OCI-LY3 (cell line): Measurements from ENCODE around the gene TICAM1.
"Not testable (repeated sequence)": the region's sequence is repeated elsewhere in the genome, so short reads cannot be mapped to it uniquely, and the experiment has no call there.

Experiments used
- H2AFZ ChIP-seq: fragments of 200-600, 300-600 bp; shearing (Covaris generic); 2 replicates; pipeline ENCODE4 v1.6.0; 2014; ENCODE audit warnings: antibody characterized with exemption, low read depth, low read length
- H3K27ac ChIP-seq: fragments of 200-600, 300-600 bp; sonication (generic); 2 replicates; pipeline ENCODE4 v1.5.1; 2014; ENCODE audit warnings: mild to moderate bottlenecking, low read length, moderate library complexity, mixed read lengths
- H3K27me3 ChIP-seq: fragments of 200-600, 300-600 bp; sonication (generic); 2 replicates; pipeline ENCODE4 v1.6.1; 2014; ENCODE audit warnings: low read depth, low read length, mixed read lengths
- H3K36me3 ChIP-seq: fragments of 200-600, 300-600 bp; sonication (generic); replicated peaks from 2 replicates; pipeline ENCODE3; 2014; ENCODE audit warnings: low read depth, low read length, mixed read lengths
- H3K4me1 ChIP-seq: fragments of 300-600, 200-600 bp; sonication (generic); 2 replicates; pipeline ENCODE4 v1.6.1; 2014; ENCODE audit warnings: low read length, mixed read lengths
- H3K4me2 ChIP-seq: fragments of 200-600, 300-600 bp; sonication (generic); 2 replicates; pipeline ENCODE4 v1.6.1; 2014; ENCODE audit warnings: low read length, mixed read lengths
- H3K4me3 ChIP-seq: fragments of 300-600, 200-600 bp; sonication (generic); 2 replicates; pipeline ENCODE4 v1.5.1; 2014; ENCODE audit warnings: antibody characterized with exemption, mild to moderate bottlenecking, low read length, moderate library complexity
- H3K79me2 ChIP-seq: fragments of 300-600, 200-600 bp; shearing (Covaris generic); 2 replicates; pipeline ENCODE4 v1.6.1; 2014; ENCODE audit warnings: mild to moderate bottlenecking, low read length, mixed read lengths
- H3K9ac ChIP-seq: fragments of 300-600, 200-600 bp; shearing (Covaris generic); 2 replicates; pipeline ENCODE4 v1.6.0; 2014; ENCODE audit warnings: mild to moderate bottlenecking, low read length, moderate library complexity
- H3K9me3 ChIP-seq: fragments of 200-600, 300-600 bp; shearing (Covaris generic); 2 replicates; pipeline ENCODE4 v1.6.1; 2014; ENCODE audit warnings: low read length, mixed read lengths; ENCODE audit not compliant: insufficient read depth
- H4K20me1 ChIP-seq: fragments of 200-600, 300-600 bp; sonication (generic); 2 replicates; pipeline ENCODE4 v1.6.1; 2016; ENCODE audit warnings: low read length, mixed read lengths; ENCODE audit not compliant: insufficient read depth
- EZH2phosphoT487 ChIP-seq: fragments of 200-600 bp; shearing (Covaris generic); IDR thresholded peaks from 2 replicates; pipeline ENCODE4 v1.6.1; 2018; ENCODE audit warnings: antibody characterized with exemption, mixed run types, low read depth
- TF ChIP-seq, protein P1 (sequence below): fragments of 200-600, 300-600 bp; sonication (generic); IDR thresholded peaks from 2 replicates; pipeline ENCODE4 v1.5.1; 2014; ENCODE audit warnings: antibody characterized with exemption, low read length, low read depth

The TICAM1 gene

DNA sequence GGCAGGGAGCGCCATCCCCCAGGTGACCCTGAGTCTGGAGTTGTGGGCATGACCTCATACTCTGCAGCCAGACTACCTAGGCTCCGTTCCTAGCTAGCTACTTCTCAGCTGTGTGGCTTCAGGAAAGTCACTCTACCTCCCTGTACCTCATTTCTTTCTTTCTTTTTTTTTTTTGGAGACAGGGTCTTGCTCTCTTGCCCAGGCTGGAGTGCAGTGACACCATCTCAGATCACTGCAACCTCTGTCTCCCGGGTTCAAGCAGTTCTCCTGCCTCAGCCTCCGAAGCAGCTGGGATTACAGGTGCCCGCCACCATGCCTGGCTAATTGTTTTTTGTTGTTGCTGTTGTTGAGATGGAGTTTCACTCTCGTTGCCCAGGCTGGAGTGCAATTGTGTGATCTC lies 21.0 kb upstream of the TICAM1 start:
- Histone ChIP-seq H2AFZ (no peak overlapping the region), H3K4me3 (no peak overlapping the region), H3K9me3 (no peaks in the 10 kb centered on the region), H3K4me2 (no peak overlapping the region), H4K20me1 (no peaks in the 10 kb centered on the region), H3K27me3 (no peaks in the 10 kb centered on the region), H3K9ac (no peak overlapping the region), H3K79me2 (no peaks in the 10 kb centered on the region), H3K4me1 (peaks cover 24% of the 10 kb centered on the region), H3K27ac (no peak overlapping the region), H3K36me3 (peaks cover 17% of the 10 kb centered on the region)
- TF ChIP-seq, protein P1, sequence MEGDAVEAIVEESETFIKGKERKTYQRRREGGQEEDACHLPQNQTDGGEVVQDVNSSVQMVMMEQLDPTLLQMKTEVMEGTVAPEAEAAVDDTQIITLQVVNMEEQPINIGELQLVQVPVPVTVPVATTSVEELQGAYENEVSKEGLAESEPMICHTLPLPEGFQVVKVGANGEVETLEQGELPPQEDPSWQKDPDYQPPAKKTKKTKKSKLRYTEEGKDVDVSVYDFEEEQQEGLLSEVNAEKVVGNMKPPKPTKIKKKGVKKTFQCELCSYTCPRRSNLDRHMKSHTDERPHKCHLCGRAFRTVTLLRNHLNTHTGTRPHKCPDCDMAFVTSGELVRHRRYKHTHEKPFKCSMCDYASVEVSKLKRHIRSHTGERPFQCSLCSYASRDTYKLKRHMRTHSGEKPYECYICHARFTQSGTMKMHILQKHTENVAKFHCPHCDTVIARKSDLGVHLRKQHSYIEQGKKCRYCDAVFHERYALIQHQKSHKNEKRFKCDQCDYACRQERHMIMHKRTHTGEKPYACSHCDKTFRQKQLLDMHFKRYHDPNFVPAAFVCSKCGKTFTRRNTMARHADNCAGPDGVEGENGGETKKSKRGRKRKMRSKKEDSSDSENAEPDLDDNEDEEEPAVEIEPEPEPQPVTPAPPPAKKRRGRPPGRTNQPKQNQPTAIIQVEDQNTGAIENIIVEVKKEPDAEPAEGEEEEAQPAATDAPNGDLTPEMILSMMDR: no peak
- no peak for TF ChIP-seq EZH2phosphoT487

DNA sequence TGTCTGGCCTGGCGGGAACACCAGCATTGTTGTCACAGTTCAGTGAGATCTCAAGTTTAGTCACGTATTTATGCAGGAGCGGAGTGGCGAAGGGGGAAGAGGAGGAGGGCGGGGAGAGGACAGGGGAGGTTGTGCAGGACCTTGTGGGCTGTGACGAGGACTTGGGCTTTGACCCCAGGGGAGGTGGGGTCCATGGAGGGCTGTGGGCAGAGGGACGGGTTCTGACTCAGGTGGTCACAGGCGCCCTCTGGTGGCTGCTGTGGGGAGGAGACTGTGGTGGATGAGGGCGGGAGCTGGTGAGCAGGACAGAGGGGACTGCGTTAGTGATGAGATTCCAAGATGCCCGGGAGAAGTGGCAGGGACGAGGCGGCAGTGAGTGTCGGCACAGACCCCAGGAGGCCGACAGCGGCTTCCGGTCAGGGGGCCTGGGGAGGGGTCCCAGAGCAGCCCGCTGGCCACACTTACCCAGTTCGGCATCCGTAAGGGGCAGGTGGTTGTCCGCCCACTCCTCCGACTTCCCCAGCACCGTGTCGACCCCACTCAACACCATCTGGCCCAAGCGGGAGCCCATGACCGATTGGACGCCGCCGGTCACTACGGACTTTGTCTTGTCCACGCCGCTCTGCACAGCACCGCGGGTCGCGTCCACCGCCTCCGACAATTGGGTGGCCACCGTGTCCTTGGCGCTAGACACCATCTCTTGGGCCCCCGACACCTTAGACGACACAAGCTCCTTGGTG lies 20.2 kb upstream of the TICAM1 start:
- Histone ChIP-seq H3K4me3 (peak overlapping the region; percentile 37; the same call in 1 of the 2 replicates), H2AFZ (no peak overlapping the region), H3K36me3 (peaks cover 19% of the 10 kb centered on the region), H3K4me1 (peaks cover 24% of the 10 kb centered on the region), H3K27me3 (no peaks in the 10 kb centered on the region), H3K9me3 (no peaks in the 10 kb centered on the region), H3K9ac (no peak overlapping the region), H3K4me2 (peak overlapping the region; percentile 64), H4K20me1 (no peaks in the 10 kb centered on the region), H3K79me2 (no peaks in the 10 kb centered on the region), H3K27ac (no peak overlapping the region)
- no peak for TF ChIP-seq EZH2phosphoT487
- TF ChIP-seq, protein P1: peak; percentile 98

DNA sequence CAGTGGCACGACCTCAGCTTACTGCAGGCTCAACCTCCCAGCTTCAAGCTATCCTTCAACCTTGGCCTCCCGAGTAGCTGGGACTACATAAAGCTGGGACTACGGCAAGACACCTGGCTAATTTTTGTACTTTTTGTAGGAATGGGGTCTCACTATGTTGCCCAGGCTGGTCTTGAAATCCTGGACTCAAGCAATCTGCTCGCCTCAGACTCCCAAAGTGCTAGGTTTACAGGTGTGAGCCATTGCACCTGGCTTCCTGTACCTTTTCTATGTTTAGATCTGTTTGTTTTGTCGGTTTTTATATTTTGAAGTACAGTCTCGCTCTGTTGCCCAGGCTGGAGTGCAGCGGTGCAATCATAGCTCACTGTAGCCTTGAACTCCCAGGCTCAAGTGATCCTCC lies 17.5 kb upstream of the TICAM1 start:
- H3K4me3 ChIP-seq: no peak overlapping the region
- no peak for TF ChIP-seq EZH2phosphoT487
- TF ChIP-seq, protein P1: no peak
- no peak overlapping the region for H3K27ac ChIP-seq
- no peak overlapping the region for H2AFZ ChIP-seq
- no peaks in the 10 kb centered on the region for H3K79me2 ChIP-seq
- peaks cover 30% of the 10 kb centered on the region for H3K4me1 ChIP-seq
- H3K9me3 ChIP-seq: no peaks in the 10 kb centered on the region
- H3K36me3 ChIP-seq: peaks cover 15% of the 10 kb centered on the region
- H3K9ac ChIP-seq: no peak overlapping the region
- H3K4me2 ChIP-seq: no peak overlapping the region
- H4K20me1 ChIP-seq: no peaks in the 10 kb centered on the region
- no peaks in the 10 kb centered on the region for H3K27me3 ChIP-seq

DNA sequence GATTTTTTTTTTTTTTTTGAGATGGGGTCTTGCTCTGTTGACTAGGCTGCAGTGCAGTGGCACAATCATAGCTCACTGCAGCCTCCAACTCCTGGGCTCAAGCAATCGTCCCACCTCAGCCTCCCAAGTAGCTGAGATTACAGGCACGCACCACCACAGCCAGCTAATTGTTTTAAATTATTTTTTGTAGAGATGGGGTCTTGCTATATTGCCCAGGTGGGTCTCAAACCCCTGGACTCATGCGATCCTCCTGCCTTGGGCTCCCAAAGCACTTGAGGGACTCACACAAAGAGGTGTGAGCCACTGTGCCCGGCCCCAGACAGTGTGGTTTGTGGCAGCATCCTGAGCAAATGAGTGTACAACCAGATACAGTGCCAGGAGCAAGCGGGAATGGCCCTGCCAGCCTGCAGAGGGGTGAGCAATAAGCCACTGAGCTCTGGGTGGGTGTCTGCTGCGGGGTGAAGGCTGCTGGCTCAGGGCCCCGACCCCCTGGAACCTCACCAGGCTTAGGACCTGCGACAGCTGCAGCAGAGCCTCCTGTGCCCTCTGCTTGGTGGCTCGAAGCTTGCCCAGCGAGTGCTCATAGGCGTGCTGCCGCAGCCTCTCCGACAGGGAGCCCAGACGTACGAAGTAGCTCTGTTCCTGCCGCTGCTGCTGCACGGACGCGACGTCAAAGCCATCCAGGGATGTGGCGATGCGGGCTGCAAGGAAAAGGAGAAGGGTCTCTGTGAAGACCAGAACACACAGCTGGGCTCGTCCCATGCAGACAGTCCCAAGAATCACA lies 15.9 kb upstream of the TICAM1 start:
- no peak overlapping the region for H3K4me3 ChIP-seq
- H2AFZ ChIP-seq: no peak overlapping the region
- no peaks in the 10 kb centered on the region for H3K27me3 ChIP-seq
- no peaks in the 10 kb centered on the region for H3K79me2 ChIP-seq
- no peak overlapping the region for H3K4me2 ChIP-seq
- H3K9ac ChIP-seq: no peak overlapping the region
- H4K20me1 ChIP-seq: no peaks in the 10 kb centered on the region
- no peaks in the 10 kb centered on the region for H3K9me3 ChIP-seq
- no peak overlapping the region for H3K27ac ChIP-seq
- TF ChIP-seq, protein P1: no peak
- no peak for TF ChIP-seq EZH2phosphoT487
- H3K4me1 ChIP-seq: peaks cover 35% of the 10 kb centered on the region
- peaks cover 20% of the 10 kb centered on the region for H3K36me3 ChIP-seq

DNA sequence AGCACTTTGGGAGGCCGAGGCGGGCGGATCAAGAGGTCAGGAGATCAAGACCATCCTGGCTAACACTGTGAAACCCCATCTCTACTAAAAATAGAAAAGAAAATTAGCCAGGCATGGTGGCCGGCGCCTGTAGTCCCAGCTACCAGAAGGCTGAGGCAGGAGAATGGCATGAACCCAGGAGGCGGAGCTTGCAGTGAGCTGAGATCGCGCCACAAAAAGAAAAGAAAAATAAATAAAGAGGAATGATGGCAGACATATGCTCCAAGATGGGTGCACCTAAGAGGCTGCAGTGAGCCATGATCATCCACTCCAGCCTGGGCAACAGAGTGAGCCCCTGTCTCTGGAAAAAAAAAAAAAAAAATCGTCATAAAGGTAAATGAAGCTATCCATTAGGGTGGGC lies 14.5 kb upstream of the TICAM1 start:
- peaks cover 23% of the 10 kb centered on the region for H3K36me3 ChIP-seq
- not testable (repeated sequence) for H3K79me2 ChIP-seq, H4K20me1 ChIP-seq, H3K9ac ChIP-seq, H3K27me3 ChIP-seq, H3K27ac ChIP-seq, H3K4me2 ChIP-seq, H3K9me3 ChIP-seq, H2AFZ ChIP-seq, H3K4me3 ChIP-seq
- H3K4me1 ChIP-seq: peaks cover 27% of the 10 kb centered on the region
